ENCODE results near the gene CSK.
A peak's percentile ranks its signal among the peaks of the same experiment; 100 is the strongest.

Gene CSK

DNA sequence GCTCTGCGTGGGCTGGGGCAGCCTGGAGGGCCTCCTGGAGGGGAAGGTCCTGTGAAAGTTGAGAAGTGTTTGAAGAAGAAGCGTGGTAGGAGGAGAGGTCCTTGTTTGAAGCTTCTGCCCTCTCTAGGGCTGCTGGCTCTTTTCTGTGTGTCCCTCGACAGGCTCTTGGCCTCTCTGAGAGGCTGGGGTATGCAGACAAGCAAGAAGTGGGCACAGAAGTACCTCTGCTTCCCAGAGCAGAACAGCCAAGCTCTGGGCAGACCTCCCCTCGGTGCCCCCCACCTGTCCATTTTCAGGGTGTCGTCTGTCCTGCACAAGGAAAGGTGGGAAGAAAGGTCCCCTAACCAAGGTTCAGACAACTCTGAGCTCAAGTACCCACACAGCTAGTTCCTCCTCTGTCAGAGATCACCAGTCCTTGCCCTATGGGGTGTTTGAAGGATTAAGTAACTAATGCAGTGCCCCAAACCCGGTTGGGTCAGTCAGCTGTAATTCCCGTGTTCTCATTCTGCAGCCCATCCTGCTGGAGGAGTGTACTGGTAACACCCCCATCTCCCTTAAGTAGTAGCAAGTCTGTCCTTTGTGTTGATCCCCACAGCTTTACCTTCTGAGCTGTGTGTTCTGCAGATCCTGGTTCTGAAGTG, 6.3 kb downstream of the CSK start:
- no peak for DNase-seq

DNA sequence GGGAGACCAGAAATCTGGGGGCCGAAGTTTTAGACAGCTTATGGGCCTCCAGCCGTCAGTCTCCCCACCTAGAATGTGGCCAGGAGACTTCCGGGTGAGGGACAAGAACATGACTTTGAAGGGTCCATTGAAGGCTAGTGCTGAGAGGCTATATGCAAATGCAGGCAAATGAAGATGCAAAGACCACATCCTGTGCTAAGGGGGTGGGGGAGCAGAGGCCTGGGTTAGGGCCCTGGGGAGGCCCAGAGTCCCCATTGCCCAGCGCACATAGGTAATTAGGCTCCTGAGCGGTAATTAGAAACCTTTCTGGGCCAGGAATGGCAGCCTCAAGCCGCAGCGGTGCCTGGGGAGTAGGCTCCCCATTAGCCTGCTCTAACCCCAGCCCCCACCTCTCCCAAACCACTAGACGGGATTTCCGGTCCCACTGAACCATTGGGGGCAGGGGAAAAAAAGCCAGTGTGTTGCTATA, 6.8 kb downstream of the CSK start:
- DNase-seq: no peak

DNA sequence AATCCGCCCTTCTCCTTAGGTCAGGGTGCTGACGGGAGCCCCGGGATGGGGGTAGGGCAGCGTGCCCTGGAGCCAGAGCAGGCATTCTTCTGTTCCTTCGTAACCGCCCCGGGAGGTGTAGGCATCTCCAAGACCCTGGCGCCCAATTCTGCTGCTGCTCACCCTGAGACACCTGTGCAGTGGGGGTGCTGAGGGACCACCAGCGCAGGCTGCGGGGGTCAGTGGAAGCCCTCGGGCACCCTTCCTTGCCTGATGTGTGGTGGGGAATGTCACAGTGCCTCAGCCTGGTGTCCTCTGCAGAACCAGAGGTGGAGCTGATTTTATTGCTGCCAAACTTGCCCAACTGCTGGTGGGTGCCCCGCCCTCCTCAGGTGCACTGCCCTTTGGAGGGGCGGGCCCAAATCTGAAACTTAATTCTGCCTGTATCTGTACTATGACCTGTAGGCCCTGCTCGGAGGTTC, 7.3 kb downstream of the CSK start:
- no peak for DNase-seq

DNA sequence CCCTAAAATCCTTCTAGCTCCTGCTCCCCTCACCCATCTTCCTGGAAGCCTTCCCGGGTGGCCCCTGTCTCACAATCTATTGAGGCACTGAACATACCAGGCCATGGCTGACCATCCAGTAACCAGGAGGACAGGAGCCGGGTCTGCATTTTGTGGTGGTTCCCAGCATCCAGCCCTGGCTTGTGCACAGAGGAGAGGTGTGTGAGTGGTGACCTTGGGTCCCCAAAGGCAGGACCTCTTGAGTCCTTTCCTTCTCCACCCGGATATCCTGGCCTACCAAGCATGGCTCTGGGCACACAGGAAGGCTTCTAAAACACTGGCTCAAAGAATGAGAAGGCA, 7.8 kb downstream of the CSK start:
- DNase-seq: no peak

DNA sequence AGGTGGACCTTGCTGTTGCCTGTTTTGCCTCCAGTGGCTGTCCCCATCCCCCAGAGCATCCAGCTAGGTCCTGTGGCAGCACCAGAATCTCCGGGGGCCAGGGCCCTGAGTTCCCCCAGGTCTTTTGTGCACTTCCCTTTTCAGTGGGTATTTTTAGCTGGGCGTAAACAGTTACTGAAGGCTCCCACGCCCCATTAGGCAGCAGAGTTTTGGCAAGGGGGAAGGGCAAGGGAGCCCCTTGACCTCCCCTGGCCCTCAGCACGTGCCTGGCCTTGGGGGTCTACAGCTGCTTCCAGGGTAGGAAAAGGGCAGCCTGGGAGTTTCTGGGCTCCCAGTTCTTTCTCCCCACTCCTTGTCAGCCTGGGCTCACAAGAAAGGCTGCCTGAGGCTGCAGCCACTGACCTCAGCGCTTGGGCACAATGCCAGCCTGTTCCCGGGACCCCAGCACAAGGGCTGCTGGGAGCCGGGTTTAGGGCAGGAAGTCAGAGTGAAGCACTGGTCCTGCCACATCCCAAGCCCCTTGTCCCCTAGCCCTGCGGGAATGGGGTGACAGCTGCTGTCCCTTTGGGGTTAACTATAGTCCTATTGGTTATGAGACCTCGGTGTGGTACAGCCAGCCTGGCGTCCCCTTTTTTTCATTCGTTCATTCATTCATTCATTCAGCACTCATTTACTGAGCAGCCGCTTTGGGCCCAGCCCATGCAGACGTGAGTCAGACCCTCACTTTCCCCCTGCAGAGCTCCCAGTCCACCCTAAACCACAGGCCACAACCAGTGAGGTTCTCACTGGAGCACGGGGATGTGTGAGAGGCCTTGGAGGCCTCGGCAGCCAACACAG, 8.4 kb downstream of the CSK start:
- peak; percentile 76 for DNase-seq

DNA sequence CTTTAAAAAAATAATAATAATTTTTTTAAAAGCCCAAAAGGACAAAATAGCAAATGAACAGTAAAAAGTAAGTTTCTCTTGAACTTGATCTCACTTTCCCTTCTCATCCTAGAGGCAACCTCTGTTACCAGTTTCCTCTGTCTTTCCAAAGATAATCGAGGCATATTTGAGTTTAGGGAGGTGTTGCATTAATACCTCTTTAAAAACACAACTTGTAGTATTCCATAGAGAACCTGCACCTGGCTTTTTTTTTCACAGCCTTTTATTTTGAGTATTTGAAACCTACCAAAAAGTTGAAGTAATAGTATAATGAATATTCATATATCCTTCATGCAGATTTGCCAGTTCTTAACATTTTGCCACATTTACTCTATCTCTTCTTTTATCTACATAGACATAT, 9.1 kb downstream of the CSK start:
- DNase-seq: no peak

DNA sequence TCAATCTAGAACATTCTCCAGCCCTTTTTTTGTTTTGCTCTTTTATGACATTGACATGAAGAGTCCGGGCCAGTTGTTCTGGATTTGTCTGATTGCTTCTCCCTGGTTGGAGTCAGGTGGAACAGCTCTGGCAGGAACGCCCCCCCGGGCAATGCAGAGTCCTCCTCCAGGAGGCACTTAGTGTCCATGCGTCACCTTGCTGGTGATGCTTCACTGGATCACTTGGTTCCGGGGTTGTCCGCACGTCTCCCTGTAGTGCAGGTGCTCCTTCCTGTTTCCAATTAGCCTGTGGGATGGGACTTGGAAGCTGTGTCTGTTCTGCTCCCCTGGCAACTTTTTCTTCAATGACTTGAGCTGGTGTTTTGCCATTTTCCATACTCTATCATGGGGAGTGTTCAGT, 9.8 kb downstream of the CSK start:
- DNase-seq: no peak

DNA sequence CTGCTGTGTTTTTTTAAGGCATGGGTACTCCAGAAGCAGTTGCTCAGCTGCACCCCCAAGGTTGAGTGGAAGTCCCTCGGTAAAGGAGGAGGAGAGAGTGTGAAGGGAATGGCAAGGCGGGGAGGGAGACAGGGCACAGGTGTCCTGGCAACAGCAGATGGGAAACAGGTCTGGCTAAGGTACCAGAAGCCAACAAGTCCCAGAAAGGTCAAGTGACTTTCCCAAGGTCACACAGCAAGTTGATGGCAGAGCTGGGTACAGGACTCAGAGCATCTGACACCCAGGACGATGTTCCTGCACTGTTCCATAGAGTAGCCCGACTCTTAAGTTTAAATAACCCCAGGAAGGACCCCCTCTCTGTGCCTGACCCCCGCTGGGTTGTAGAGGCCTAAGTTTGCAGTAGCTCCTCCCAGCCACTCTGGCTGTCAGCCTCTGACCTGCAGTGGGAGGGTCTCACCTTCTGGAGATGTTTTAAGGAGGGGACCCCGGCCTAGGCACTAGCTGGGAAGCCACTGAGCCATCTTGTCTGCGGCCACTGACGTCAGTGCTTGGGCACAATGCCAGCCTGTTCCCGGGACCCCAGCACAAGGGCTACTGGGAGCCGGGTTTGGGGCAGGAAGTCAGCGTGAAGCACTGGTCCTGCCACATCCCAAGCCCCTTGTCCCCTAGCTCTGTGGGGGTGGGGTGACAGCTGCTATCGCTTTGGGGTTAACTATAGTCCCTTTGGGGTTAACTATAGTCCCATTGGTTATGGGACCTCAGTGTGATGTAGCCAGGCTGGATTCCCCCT, 10.5 kb downstream of the CSK start:
- DNase-seq: no peak

DNA sequence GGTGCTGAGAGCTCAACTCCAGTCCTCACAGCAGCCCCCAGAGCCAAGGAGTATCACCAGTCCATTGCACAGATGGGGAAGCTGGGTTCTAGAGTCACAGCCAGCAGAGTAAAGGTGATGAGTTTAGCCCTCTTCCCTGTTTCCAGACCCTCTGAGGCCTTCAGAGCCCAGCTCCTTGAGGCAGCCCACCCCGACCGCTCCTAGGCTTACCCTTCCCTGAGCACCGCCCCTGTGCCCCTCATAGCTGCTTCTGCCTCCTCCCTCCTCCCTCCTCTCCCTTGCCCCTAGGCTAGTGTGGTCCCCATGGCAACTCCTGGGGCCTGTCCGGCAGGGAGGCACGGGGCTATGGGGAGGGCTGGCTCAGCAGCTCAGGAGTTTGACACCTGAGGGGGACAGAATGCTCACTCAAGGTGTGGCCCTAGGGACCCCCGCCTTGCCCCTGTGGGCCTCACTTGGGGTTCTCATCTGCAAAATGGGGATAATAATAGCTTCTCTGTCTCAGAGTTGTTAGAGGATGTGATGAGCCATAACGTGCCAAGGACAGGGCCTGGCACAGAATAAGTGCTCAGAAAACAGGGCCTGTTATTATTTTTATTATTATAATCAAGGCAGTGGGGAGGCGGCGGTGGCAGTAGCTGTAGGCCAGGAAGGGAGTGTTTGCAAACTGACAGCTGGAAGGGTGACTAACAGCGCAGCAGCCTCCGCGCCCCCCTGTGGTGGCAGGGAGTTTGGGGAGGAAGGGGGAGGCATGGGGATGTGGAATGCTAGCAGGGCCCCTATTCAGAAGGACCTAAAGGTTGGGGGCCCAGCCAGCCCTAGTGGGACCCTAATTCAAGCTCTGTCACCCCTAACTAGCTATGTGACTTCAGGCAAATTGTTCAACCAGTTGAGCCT, 11.5 kb downstream of the CSK start:
- DNase-seq: no peak

DNA sequence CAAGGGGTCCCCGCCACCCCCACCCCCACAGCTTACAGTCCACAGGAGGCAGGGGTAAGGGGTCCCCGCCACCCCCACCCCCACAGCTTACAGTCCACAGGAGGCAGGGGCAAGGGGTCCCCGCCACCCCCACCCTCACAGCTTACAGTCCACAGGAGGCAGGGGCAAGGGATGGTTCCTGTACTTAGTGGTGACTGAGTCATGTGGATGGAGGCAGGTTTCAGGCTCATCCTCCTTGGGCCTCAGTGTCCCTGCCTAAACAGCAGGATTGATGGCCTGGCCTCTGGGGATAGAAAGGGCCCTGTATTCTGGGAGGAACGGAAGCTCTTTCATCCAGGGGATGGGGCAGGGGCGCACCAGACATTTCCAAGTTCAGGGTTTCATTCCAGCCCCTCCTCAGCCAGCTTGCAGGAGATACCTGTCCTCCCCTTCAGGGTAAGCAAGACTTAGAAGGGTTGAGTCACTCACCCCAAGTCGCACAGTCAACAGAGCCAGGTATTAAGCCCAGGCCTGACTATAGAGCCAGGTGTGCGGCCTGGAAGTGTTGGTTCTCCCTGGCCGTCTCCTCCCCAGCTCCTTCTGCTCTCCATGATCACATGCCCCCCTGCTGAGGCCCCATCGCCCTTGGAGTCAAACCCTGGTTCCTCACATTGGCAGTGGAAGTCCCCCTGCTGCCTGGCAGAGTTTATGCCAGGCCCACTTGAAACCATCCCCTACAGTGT, 12.5 kb downstream of the CSK start:
- no peak for DNase-seq

DNA sequence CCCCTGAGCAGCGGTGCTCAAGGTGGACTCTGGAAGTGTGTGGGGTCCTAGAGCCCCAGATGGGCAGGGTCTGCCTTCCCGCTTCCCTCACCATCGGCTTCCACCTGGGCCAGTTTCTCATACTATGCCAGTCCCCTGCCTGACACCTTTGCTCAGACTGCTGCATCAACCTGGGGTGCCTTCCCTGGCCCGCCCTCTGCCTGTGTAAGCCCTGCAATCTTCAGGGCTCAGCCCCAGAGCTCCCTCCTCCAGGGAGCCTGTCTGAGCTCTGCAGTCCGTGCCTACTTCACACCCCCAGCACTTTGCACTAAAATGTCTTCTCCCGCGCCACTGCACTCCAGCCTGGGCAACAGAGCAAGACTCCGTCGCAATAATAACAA, 13.1 kb downstream of the CSK start:
- no peak for DNase-seq

DNA sequence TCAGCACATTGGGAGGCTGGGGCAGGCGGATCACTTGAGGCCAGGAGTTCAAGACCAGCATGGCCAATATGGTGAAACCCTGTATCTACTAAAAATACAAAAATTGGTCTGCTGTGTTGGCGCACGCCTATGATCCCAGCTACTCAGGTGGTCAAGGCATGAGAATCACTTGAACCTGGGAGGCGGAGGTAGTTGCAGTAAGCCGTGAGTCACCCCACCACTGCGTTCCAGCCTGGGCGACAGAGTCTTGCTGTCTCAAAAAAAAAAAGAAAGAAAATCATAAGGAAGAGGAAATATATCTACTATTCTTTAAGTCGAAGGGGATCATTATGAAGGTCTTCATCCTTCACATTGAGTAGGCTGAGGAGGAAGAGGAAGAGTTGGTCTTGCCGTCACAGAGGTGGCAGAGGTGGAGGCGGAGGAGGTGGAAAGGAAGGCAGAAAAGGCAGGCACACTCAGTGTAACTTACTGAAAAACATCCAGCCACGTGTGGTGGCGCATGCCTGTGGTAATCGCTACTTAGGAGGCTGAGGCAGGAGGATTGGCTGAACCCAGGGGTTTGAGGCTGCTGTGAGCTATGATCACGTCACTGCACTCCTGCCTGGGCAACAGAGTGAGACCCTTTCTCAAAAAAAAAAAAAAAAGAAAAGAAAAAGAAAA, 14.2 kb downstream of the CSK start:
- no peak for DNase-seq

DNA sequence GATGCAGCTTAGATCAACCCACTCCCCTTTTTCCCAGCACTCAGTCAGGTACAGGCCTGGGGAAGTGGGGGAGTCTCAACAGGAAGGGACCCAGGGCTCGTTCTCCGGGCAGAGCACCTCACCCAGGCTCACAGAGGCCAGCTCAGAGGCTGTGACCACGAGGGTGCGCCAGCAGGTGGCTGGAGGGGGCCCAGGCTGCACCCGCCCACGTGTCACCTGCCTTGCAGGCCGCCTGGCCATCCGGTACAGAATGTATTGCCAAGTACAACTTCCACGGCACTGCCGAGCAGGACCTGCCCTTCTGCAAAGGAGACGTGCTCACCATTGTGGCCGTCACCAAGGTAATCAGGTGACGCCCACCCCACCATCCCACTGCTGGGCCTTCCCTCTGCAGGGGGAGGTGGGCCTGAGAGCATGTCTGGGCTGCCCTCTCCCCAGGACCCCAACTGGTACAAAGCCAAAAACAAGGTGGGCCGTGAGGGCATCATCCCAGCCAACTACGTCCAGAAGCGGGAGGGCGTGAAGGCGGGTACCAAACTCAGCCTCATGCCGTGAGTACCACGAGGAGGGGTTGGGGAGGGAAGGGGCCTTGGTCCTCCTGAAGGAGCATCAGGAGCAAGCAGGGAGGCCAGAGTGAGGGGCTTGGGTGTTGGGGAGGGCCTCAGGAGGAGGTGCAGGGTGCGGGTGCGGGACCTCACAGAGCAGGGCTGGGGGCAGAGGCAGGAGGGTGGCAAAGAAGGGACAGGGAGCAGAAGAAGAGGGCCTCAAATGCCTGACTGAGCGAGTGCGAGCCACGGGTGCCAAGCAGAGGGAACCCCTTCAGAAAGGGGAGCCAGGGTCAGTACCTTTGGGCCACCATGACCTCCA, 16.7 kb downstream of the CSK start:
- no peak for DNase-seq

DNA sequence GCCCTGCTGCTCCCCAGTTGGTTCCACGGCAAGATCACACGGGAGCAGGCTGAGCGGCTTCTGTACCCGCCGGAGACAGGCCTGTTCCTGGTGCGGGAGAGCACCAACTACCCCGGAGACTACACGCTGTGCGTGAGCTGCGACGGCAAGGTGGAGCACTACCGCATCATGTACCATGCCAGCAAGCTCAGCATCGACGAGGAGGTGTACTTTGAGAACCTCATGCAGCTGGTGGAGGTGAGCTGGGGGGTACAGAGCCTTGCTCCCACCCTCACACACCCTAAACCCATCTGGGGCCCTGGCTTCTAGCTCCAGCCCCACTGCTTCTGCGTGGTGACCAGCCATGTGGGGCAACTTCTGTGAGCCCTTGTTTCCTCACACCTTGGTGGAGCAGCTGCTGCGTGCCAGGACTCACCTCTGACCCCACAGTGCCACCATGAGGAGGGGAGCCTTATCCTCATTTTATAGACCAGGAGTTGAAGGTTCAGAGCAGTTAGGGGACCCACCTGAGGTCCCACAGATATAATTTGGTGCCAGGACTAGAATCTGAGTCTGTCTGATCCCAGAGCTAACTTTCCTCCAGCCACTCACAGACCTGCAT, 17.5 kb downstream of the CSK start:
- DNase-seq: no peak

DNA sequence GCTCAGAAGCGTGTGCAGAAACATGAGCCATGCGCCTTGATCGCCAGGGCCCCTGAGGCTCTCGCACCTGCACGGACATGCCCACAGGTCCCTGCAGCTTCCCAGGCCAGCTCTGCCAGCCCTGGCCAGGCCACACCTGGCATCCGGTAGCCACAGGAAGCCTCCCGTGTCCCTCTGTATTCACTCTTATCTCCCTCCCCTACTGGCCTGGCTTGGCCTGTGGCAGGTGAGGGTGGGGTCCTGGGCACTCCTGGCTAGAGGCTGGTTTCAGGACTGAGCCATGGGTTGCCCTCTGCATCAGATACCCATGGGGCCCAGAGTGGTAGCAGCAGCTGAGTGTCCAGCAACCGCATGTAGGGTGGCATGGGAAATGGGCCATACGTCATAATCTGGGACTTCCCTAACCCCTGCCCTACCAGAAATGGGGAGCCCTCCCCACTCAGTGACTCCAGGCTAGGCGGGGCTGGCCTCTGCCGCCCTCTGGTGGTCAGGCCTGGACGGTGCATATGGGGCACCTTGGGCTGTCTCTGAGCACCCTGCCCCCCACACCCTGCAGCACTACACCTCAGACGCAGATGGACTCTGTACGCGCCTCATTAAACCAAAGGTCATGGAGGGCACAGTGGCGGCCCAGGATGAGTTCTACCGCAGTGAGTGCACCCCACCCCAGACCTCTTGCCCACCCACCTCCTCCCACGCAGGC, 18.1 kb downstream of the CSK start:
- DNase-seq: peak; percentile 68

DNA sequence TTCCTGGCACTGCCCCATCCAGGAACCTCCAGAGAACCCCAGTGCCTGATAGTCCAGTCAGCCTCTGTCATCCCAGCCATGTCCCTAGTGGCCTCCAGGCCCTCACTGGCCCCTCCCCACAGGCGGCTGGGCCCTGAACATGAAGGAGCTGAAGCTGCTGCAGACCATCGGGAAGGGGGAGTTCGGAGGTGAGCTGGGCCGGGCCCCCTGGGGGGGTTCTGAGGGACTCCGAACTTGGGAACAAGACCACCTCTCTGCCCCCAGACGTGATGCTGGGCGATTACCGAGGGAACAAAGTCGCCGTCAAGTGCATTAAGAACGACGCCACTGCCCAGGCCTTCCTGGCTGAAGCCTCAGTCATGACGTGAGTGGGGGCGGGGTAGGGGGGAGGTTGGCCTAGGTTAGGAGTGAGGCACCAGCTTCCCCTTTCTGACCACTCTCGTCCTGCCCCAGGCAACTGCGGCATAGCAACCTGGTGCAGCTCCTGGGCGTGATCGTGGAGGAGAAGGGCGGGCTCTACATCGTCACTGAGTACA, 18.7 kb downstream of the CSK start:
- DNase-seq: no peak

DNA sequence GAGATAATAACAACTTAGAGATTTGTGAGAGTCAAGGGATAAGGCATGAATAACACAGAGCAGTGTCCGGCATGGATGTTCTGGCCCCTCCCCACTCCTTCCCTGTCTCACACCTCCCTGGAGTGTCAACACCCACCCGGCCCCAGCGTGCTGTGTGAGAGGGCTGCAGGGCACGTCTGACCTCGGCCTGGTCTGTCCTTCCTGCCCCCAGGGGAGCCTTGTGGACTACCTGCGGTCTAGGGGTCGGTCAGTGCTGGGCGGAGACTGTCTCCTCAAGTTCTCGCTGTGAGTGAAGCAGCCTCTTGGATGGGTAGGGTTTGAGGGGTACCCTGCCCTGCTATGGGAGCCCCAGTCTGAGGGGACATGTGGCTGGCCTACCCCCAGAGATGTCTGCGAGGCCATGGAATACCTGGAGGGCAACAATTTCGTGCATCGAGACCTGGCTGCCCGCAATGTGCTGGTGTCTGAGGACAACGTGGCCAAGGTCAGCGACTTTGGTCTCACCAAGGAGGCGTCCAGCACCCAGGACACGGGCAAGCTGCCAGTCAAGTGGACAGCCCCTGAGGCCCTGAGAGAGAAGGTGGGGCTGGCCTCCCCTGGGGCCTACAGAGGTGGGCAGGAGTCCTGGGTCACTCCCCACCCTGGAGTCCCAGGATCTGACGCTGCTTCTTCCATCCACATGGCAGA, 19.6 kb downstream of the CSK start:
- DNase-seq: no peak

DNA sequence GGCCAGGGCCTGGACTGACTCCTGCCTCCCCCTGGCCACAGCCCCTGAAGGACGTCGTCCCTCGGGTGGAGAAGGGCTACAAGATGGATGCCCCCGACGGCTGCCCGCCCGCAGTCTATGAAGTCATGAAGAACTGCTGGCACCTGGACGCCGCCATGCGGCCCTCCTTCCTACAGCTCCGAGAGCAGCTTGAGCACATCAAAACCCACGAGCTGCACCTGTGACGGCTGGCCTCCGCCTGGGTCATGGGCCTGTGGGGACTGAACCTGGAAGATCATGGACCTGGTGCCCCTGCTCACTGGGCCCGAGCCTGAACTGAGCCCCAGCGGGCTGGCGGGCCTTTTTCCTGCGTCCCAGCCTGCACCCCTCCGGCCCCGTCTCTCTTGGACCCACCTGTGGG, 20.4 kb downstream of the CSK start:
- DNase-seq: no peak
